Choroid plexus epithelial cell (primary cell): ENCODE data around the gene HMG20B.

ENCODE experiments used
- DNase-seq: peaks from one replicate; pipeline ENCODE4 v3.0.0-alpha.2; 2010; ENCODE audit warnings: low read depth
- H3K4me3 ChIP-seq: 2 replicates; pipeline ENCODE4 v1.5.1; 2011; ENCODE audit warnings: low read depth, mild to moderate bottlenecking, control low read depth, low read length, moderate library complexity
- CTCF ChIP-seq: conservative IDR thresholded peaks from 2 replicates; pipeline ENCODE4 v1.5.1; 2011; ENCODE audit warnings: low read depth, mild to moderate bottlenecking, control low read depth, inconsistent platforms, low read length, moderate library complexity

Gene HMG20B

GRCh38 chr19:3537101-3537437 is 35.7 kb upstream of the HMG20B start:
- no peak for DNase-seq
- no peak for TF ChIP-seq CTCF
- no peak overlapping the region for H3K4me3 ChIP-seq

GRCh38 chr19:3537438-3538240 is 35.1 kb upstream of the HMG20B start:
- no peak overlapping the region for H3K4me3 ChIP-seq
- no peak for DNase-seq
- TF ChIP-seq CTCF: no peak

DNA sequence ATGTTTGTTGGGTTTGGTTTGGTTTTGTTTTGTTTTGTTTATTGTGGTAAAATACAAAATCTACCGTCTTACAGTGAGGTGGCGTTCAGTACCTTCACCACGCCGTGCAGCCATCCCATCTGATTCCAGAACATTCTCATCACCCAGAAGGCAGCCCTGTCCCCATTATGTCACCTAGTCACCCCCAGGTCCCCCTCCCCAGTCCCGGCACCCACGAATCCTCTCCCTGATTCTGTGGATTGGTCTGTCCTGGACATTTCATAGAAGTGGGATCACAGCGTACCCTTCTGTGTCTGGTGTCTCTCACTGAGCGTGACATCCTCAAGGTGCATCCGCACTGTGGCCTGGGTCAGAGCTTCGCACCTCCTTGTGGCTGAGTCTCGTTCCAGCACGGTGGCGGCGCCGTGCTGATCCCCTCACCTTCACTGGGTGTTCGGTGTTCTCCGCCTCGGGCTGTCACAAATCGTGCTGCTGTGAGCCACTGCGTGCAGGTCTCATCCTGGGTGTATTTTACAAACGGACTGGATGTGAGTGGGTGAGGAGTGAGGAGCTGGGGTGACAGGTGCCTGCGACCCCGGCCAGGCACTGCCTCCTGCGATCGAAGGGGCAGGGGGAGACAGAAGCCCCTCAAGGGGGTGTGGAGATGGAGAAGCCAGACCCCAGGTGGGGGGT is 34.4 kb upstream of the HMG20B start:
- no peak for DNase-seq
- H3K4me3 ChIP-seq: no peak overlapping the region
- TF ChIP-seq CTCF: no peak

GRCh38 chr19:3538965-3539755 is 33.6 kb upstream of the HMG20B start, which contains the start of gene TEKTIP1:
Gene TEKTIP1, plus strand, starts transcription at chr19:3539174. Its CDS starts 4 bp downstream, at chr19:3539178.
- peak; percentile 32 for DNase-seq
- no peak within 1 kb of the TSS for H3K4me3 ChIP-seq
- no peak for TF ChIP-seq CTCF

- no peak for DNase-seq
- H3K4me3 ChIP-seq: no peak overlapping the region
These were observed 33.0 kb upstream of the HMG20B start for GRCh38 chr19:3539756-3540118.

More at GRCh38 chr19:3539756-3540118, 33.0 kb upstream of the HMG20B start:
- TF ChIP-seq CTCF: no peak
